MM.1S (cell line): ENCODE data around the gene PRR3.

Experiments
- DNase-seq: peaks from one replicate; pipeline ENCODE4 v3.0.0-alpha.2; 2015
- H2AFZ ChIP-seq: fragments of 300-600 bp; sonication (generic); 2 replicates; pipeline ENCODE4 v1.6.0; 2016; ENCODE audit warnings: antibody characterized with exemption, low read length
- H3F3A ChIP-seq: fragments of 300-600 bp; sonication (generic); 2 replicates; pipeline ENCODE4 v1.6.1; 2016; ENCODE audit warnings: mild to moderate bottlenecking, antibody characterized with exemption, low read length, moderate library complexity, mixed read lengths; ENCODE audit not compliant: insufficient read depth
- H3K27ac ChIP-seq: fragments of 300-600 bp; sonication (generic); 2 replicates; pipeline ENCODE4 v1.5.1; 2016; ENCODE audit warnings: mild to moderate bottlenecking, low read length
- H3K27me3 ChIP-seq: fragments of 300-600 bp; sonication (generic); replicated peaks from 2 replicates; pipeline ENCODE4 v1.6.0; 2016; ENCODE audit warnings: low read length; ENCODE audit not compliant: insufficient read depth
- H3K36me3 ChIP-seq: fragments of 300-600 bp; sonication (generic); replicated peaks from 2 replicates; pipeline ENCODE4 v1.6.1; 2016; ENCODE audit warnings: mild to moderate bottlenecking, low read length, mixed read lengths; ENCODE audit not compliant: insufficient read depth
- H3K4me1 ChIP-seq: fragments of 300-600 bp; sonication (generic); 2 replicates; pipeline ENCODE4 v1.6.1; 2016; ENCODE audit warnings: low read length, mixed read lengths
- H3K4me2 ChIP-seq: fragments of 300-600 bp; sonication (generic); 2 replicates; pipeline ENCODE4 v1.6.0; 2016; ENCODE audit warnings: low read depth, low read length
- H3K4me3 ChIP-seq: fragments of 300-600 bp; sonication (generic); 2 replicates; pipeline ENCODE4 v1.5.1; 2016; ENCODE audit warnings: low read length, mixed read lengths
- H3K79me2 ChIP-seq: fragments of 300-600 bp; sonication (generic); 2 replicates; pipeline ENCODE4 v1.6.1; 2016; ENCODE audit warnings: mixed run types, low read length, mixed read lengths
- H3K9ac ChIP-seq: fragments of 300-600 bp; sonication (generic); 2 replicates; pipeline ENCODE4 v1.6.1; 2016; ENCODE audit warnings: low read length, mixed read lengths
- H3K9me2 ChIP-seq: fragments of 300-600 bp; sonication (generic); replicated peaks from 2 replicates; pipeline ENCODE4 v1.6.1; 2016; ENCODE audit warnings: mild to moderate bottlenecking, low read length, mixed read lengths; ENCODE audit not compliant: insufficient read depth
- H3K9me3 ChIP-seq: fragments of 300-600 bp; sonication (generic); replicated peaks from 2 replicates; pipeline ENCODE4 v1.6.1; 2016; ENCODE audit warnings: mild to moderate bottlenecking, low read length, mixed read lengths; ENCODE audit not compliant: insufficient read depth
- H4K20me1 ChIP-seq: fragments of 300-600 bp; sonication (generic); 2 replicates; pipeline ENCODE4 v1.6.1; 2016; ENCODE audit warnings: mild to moderate bottlenecking, low read length, moderate library complexity, mixed read lengths; ENCODE audit not compliant: insufficient read depth
- CTCF ChIP-seq: fragments of 300-600 bp; sonication (generic); IDR thresholded peaks from 2 replicates; pipeline ENCODE4 v1.5.1; 2016; ENCODE audit warnings: antibody characterized with exemption, low read length, mixed read lengths
- EZH2 ChIP-seq: fragments of 300-600 bp; sonication (generic); optimal IDR thresholded peaks from 2 replicates; pipeline ENCODE3; 2017; ENCODE audit warnings: low read depth, mild to moderate bottlenecking, antibody characterized with exemption, low read length, mixed read lengths
- EZH2phosphoT487 ChIP-seq: fragments of 300-600 bp; sonication (generic); IDR thresholded peaks from 2 replicates; pipeline ENCODE4 v1.6.1; 2018; ENCODE audit warnings: antibody characterized with exemption, low read length

PRR3 gene

GRCh38 chr6:30612213-30612612, 55.1 kb downstream of the PRR3 start:
- H3K36me3 ChIP-seq, result peaks cover 16% of the 10 kb centered on the region; the same call in 1 of the 2 replicates
- H3K27me3 ChIP-seq, result no peaks in the 10 kb centered on the region
- no peaks in the 10 kb centered on the region; the same call in 1 of the 2 replicates for H4K20me1 ChIP-seq
- H3K9me2 ChIP-seq, result no peaks in the 10 kb centered on the region
- no peak overlapping the region for H3K4me3 ChIP-seq
- peaks cover 8% of the 10 kb centered on the region; the same call in 1 of the 2 replicates for H3K4me1 ChIP-seq
- no peak overlapping the region for H3K4me2 ChIP-seq
- H3K79me2 ChIP-seq, result peaks cover 87% of the 10 kb centered on the region
- peaks cover 37% of the 10 kb centered on the region for H3F3A ChIP-seq
- H3K27ac ChIP-seq, result no peak overlapping the region
- no peak overlapping the region for H2AFZ ChIP-seq
- no peaks in the 10 kb centered on the region for H3K9me3 ChIP-seq
- no peak for DNase-seq
- no peak for TF ChIP-seq EZH2
- peak; percentile 11; the same call in 1 of the 2 replicates for TF ChIP-seq CTCF
- TF ChIP-seq EZH2phosphoT487, result no peak
- no peak overlapping the region for H3K9ac ChIP-seq

- Histone ChIP-seq H4K20me1 (no peaks in the 10 kb centered on the region; the same call in 1 of the 2 replicates), H3K4me3 (no peak overlapping the region), H3K27ac (no peak overlapping the region), H3K4me2 (no peak overlapping the region), H3K36me3 (peaks cover 16% of the 10 kb centered on the region; the same call in 1 of the 2 replicates), H3K4me1 (peaks cover 8% of the 10 kb centered on the region; the same call in 1 of the 2 replicates), H3K79me2 (peaks cover 82% of the 10 kb centered on the region), H2AFZ (no peak overlapping the region), H3K9me2 (no peaks in the 10 kb centered on the region), H3K9ac (no peak overlapping the region), H3F3A (peaks cover 37% of the 10 kb centered on the region), H3K9me3 (no peaks in the 10 kb centered on the region), H3K27me3 (no peaks in the 10 kb centered on the region)
- DNase-seq, result no peak
- no peak for TF ChIP-seq EZH2
- TF ChIP-seq CTCF, result no peak
- TF ChIP-seq EZH2phosphoT487, result no peak
Observed at GRCh38 chr6:30612687-30613248, 55.7 kb downstream of the PRR3 start.
